Measurements from ENCODE around the gene SLC35C1.

SLC35C1 gene

GRCh38 chr11:45846974-45847910 lies 42.3 kb downstream of the SLC35C1 start, which contains the start of gene CRY2:
TSS of gene CRY2 (plus strand) at chr11:45847475. CDS start at chr11:45847491, 16 bp downstream.
- DNase-seq: peak; percentile 99

DNA sequence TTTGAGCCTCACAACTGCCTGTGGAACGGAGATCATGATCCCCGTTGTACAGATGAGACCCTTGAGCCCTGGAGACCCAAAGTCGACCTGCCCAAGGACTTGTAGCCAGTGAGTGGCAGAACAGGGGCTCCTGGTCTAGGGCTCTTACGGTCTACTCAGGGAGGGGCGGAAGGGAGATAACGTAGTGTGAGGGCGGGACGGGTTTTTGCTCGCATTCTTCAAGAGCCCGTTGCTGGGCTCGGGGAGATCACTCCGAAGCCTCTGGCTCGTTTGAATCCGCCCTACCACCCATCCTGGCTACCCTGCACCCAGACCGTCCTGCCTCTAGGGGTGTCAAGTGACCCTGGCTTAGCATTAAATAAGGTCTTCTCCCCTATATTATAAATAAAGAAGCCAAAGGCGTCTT lies 43.0 kb downstream of the SLC35C1 start:
- DNase-seq: peak; percentile 5 to 26

- no peak for DNase-seq
Measured at GRCh38 chr11:45848654-45849081, 43.7 kb downstream of the SLC35C1 start.

DNA sequence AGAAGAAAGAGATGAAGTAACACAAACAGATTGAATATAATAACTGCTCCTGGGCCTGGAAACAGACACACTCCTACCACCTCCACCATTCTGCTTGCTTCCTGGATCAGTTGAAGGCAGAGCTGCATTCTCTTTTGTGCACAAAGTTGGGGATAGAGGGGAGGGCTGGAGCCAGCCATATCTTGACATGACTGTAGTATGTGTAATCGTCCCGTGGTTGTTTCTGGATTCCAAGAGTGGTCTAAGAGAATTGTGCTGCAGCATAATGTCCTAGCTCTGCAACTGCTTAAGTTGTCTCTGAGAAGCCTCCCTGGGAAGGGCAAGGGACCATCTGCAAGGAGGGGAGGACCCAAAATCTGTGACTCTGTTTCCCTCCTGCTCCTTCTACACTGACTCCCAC lies 45.5 kb downstream of the SLC35C1 start:
- no peak for DNase-seq

GRCh38 chr11:45851228-45851627 lies 46.3 kb downstream of the SLC35C1 start:
- no peak for DNase-seq

DNA sequence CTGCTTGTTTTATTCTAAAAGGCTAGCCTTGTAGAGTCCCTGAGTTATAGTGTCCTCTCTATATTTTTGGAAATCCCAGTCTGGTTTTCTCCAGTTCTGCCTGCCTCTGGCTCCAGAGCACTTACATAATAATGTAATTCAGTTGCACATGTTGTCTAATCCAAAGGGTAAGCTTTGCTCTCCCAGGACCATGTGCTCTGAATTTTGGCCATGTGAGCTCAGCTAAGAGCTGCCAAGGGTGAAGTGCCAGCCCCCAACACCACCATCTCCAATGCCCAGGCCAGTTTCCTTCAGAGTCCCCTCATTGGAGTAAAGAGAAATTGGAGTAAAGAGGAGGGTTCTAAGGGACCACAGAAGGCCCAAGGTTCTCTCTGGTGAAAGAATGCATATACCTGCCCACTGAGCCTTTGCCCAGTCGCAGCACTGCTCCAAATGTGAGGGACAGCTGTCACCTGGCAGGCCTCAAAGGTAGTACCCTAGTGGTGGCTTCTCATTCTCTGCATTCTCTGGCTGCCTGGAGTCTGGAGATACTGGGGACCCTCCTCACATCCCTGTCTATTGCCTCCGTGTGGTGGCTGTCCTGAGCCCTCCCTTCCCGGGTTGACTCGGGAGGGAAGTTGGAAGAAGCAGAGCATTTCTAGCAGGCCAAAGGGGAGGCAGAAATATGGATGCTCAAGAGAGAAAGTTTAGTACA lies 47.2 kb downstream of the SLC35C1 start:
- DNase-seq: no peak

GRCh38 chr11:45852712-45853101 lies 47.8 kb downstream of the SLC35C1 start:
- DNase-seq: no peak

- DNase-seq: no peak
Measured at GRCh38 chr11:45853332-45854219, 48.6 kb downstream of the SLC35C1 start.

GRCh38 chr11:45855308-45855707 lies 50.4 kb downstream of the SLC35C1 start:
- DNase-seq: no peak

GRCh38 chr11:45856044-45856468 lies 51.1 kb downstream of the SLC35C1 start:
- DNase-seq: no peak

DNA sequence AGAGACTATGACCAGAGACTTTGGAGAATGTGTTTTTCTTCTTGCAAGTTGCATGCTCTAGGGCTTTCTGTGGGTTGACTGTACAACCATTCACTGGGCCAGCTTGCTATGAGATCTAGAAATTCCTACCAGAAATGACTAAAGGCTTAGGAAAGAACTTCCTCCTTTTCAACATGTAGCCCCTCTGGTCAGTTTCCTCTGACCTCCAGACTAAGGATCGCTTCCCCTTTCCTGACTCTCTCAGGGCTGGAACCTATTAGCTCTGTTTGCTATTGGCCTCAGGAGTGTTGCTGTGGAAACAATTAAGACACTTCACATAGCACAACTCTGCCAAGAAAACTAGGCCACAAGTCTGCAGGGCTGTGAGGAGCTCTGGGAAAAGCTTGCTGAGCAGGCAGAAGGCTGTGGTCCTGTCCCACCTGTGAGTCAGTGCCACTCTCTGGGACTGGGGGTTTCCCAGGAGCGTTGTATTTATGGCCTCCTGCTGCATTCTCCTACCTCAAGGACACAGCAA lies 53.1 kb downstream of the SLC35C1 start:
- no peak for DNase-seq

DNA sequence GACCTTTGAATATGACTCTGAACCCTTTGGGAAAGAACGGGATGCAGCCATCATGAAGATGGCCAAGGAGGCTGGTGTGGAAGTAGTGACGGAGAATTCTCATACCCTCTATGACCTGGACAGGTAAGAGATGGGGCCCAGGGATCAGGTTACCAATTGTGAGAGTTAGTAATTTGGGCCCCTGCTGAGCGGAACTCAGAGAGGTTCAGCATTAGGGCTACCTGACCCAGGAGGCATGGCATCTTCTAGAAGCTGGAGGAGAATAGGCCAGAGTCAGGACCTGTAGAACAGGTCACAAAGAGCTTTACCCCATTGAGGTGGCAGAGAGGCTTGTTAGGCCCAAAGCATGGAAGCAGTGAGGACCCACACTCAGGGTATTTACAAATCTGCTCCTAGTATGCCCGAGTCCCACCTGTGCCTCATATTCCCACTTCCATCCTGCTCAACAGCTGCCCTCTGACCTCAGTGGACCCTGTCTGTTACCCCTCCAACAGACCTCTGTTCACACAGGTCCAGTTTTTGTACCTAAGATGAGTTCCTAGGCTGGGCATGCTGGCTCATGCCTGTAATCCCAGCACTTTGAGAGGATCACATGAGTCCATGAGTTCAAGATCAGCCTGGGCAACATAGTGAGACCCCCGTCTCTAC lies 53.9 kb downstream of the SLC35C1 start:
- no peak for DNase-seq

GRCh38 chr11:45859661-45860140 lies 54.8 kb downstream of the SLC35C1 start:
- DNase-seq: no peak

DNA sequence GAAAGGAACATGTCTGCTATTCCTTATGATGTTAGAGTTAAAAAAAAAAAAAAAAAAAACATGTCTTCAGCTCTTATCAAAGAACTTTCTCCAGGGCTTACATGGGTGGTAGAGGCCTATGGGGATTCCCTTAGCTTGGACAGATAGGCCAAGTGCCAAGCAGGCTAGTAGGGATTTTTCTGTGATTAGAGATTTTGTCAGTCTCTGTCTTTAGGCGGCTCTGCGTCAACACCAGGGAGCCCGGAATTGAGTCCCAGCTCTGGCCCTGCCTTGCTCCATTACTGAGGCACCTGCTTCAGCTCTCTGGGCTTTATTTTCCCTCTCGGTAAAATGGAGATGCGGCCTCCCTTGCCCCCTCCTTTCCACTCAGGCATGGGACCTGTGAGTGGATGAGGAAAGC lies 55.4 kb downstream of the SLC35C1 start:
- DNase-seq: no peak

DNA sequence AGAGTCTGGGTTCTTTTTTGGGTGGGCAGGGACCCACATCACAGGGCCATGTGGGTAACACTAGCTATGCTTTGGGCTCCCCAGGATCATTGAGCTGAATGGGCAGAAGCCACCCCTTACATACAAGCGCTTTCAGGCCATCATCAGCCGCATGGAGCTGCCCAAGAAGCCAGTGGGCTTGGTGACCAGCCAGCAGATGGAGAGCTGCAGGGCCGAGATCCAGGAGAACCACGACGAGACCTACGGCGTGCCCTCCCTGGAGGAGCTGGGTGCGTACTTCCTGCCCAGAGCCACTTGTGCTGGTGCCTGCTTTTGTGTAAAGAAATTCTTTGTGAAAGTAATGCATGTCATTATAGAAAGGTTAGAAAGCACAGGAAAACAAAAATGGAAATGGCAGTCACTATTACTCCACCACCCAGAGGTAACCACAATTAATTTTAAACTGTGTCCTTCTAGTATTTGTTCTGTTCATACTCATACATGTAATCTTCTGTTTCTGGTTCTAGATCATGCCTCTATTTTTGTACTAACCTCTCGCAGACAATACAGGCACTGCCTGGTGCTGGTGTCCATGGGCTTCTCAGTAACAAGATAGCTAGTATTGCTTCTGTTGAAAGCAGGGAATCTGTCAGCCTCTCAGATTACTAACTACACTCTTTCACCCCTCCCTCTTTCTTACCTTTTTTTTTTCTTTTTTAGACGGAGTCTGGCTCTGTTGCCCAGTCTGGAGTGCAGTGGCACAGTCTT lies 56.0 kb downstream of the SLC35C1 start:
- DNase-seq: no peak

Data from activated CD4-positive, alpha-beta T cell treated with anti-CD3 and anti-CD28 coated beads, Interleukin-2, amount 50 U/mL, for 4 hours (primary cell).